Caco-2 (cell line): ENCODE data around the gene UBXN6. TPM values are rescaled to one million over a fixed set of nuclear protein-coding genes. Genes with fewer than 3 reads are reported as not detected.

Experiments used
- BruUV-seq: library from RNA; stranded (reverse); fragments of 400-500 nt; replicated peaks from 2 replicates; lab custom pipeline; 2021; lab: Mats Ljungman, UMichigan
- CTCF ChIA-PET: fragments of 300-600 bp; sonication (Branson Sonifier 250); formaldehyde crosslinking; loops from one replicate; lab custom pipeline; 2022; ENCODE audit warnings: antibody characterized with exemption; lab: Charles Lee
- POLR2A ChIA-PET: fragments of 300-600 bp; sonication (Branson Sonifier 250); formaldehyde crosslinking; loops from one replicate; lab custom pipeline; 2022; ENCODE audit warnings: antibody characterized with exemption; lab: Charles Lee
- DNase-seq, 2 experiments: peaks; one replicate each; pipeline versions ENCODE4 v3.0.0 to v3.0.0-alpha.2; 2020 to 2022
- H3K27me3 ChIP-seq: replicated peaks from 2 replicates; pipeline ENCODE4 v1.6.0; 2011; ENCODE audit warnings: low read length; ENCODE audit not compliant: control insufficient read depth, insufficient read depth
- H3K36me3 ChIP-seq: 2 replicates; pipeline ENCODE4 v1.5.1; 2011; ENCODE audit warnings: low read length; ENCODE audit not compliant: control insufficient read depth, insufficient read depth
- H3K4me1 ChIP-seq: fragments of 250-450 bp; sonication (Bioruptor Pico); 2 replicates; pipeline ENCODE4 v1.5.1; 2020; ENCODE audit warnings: mild to moderate bottlenecking
- H3K4me3 ChIP-seq: 2 replicates; pipeline ENCODE4 v1.5.1; 2011; ENCODE audit warnings: low read depth, mild to moderate bottlenecking, control low read depth, low read length
- H3K9me3 ChIP-seq: fragments of 250-450 bp; sonication (Bioruptor Pico); 2 replicates; pipeline ENCODE4 v1.5.1; 2020; ENCODE audit warnings: mild to moderate bottlenecking, moderate library complexity
- H3K27ac Mint-ChIP-seq: one replicate; pipeline ENCODE4 v1.8.0; 2022; ENCODE audit warnings: mixed read lengths; ENCODE audit not compliant: unreplicated experiment
- H3K27me3 Mint-ChIP-seq: one replicate; pipeline ENCODE4 v1.8.0; 2022; ENCODE audit warnings: mixed read lengths; ENCODE audit not compliant: insufficient read depth, unreplicated experiment
- H3K36me3 Mint-ChIP-seq: one replicate; pipeline ENCODE4 v1.8.0; 2022; ENCODE audit warnings: mild to moderate bottlenecking, mixed read lengths; ENCODE audit not compliant: insufficient read depth, unreplicated experiment
- H3K4me1 Mint-ChIP-seq: one replicate; pipeline ENCODE4 v1.8.0; 2022; ENCODE audit warnings: low read depth, mixed read lengths; ENCODE audit not compliant: unreplicated experiment
- H3K4me3 Mint-ChIP-seq: one replicate; pipeline ENCODE4 v1.8.0; 2022; ENCODE audit warnings: mild to moderate bottlenecking, moderate library complexity, mixed read lengths; ENCODE audit not compliant: unreplicated experiment
- H3K9me3 Mint-ChIP-seq: one replicate; pipeline ENCODE4 v1.8.0; 2022; ENCODE audit warnings: mixed read lengths; ENCODE audit not compliant: unreplicated experiment
- CTCF ChIP-seq, 2 experiments: fragments of 200-600 bp in 1 of 2; IDR thresholded peaks; 1 replicate in 1 of 2; 2 replicates in 1 of 2; pipeline versions ENCODE4 v1.5.1 to v1.8.0; 2011 to 2022; ENCODE audit warnings: antibody characterized with exemption in 1 of 2, control low read depth in 1 of 2, inconsistent platforms in 1 of 2, low read depth in 1 of 2, low read length in 1 of 2, mild to moderate bottlenecking in 1 of 2, moderate library complexity in 1 of 2; ENCODE audit not compliant: insufficient read depth in 1 of 2, severe bottlenecking in 1 of 2, unreplicated experiment in 1 of 2
- intact Hi-C: fragments of 100-400 bp; cut with micrococcal nuclease; formaldehyde crosslinking; loops from one replicate; pipeline ENCODE4 v1.10.0; 2022; ENCODE audit not compliant: unreplicated experiment
- total RNA-seq: library from RNA; stranded (reverse); gene quantifications from 2 replicates; pipeline ENCODE4 v1.2.3, GENCODE V29; 2022

Gene UBXN6
- total RNA-seq, 1 experiment from 2014 or later: 42.9 TPM

GRCh38 chr19:4504297-4504701, 46.7 kb upstream of the UBXN6 start:
- no peak for DNase-seq
- CTCF ChIA-PET: interaction anchor here (0.9 kb wide), 1 partner anchor 10 kb away, joined by 3 read pairs; no protein-coding TSS in a partner anchor
- H3K4me1 Mint-ChIP-seq: no peaks in the 10 kb centered on the region
- no peaks in the 10 kb centered on the region for H3K27me3 ChIP-seq
- no peaks in the 10 kb centered on the region for H3K36me3 ChIP-seq
- peaks cover 44% of the 10 kb centered on the region for H3K36me3 Mint-ChIP-seq
- H3K4me3 Mint-ChIP-seq: no peak overlapping the region
- no peaks in the 10 kb centered on the region for H3K4me1 ChIP-seq
- no peak for TF ChIP-seq CTCF (IDR thresholded peaks at IDR 0.05; ENCODE audit: insufficient read depth in 1 of 2, low read depth in 1 of 2, low read length in 1 of 2, severe bottlenecking in 1 of 2, unreplicated experiment in 1 of 2)
- POLR2A ChIA-PET: no interaction called here
- H3K9me3 Mint-ChIP-seq: no peaks in the 10 kb centered on the region
- no peak overlapping the region for H3K27ac Mint-ChIP-seq
- no peak overlapping the region for H3K4me3 ChIP-seq
- no TSS peak for BruUV-seq
- H3K27me3 Mint-ChIP-seq: no peaks in the 10 kb centered on the region
- H3K9me3 ChIP-seq: no peaks in the 10 kb centered on the region
- intact Hi-C loops: no loop called here

- Mint-ChIP-seq H3K27me3 (no peaks in the 10 kb centered on the region), H3K36me3 (peaks cover 42% of the 10 kb centered on the region), H3K9me3 (no peaks in the 10 kb centered on the region), H3K27ac (no peak overlapping the region), H3K4me3 (no peak overlapping the region), H3K4me1 (no peaks in the 10 kb centered on the region)
- TF ChIP-seq CTCF (IDR thresholded peaks at IDR 0.05; ENCODE audit: insufficient read depth in 1 of 2, low read depth in 1 of 2, low read length in 1 of 2, severe bottlenecking in 1 of 2, unreplicated experiment in 1 of 2): no peak
- POLR2A ChIA-PET: no interaction called here
- Histone ChIP-seq H3K9me3 (no peaks in the 10 kb centered on the region), H3K4me3 (no peak overlapping the region), H3K36me3 (no peaks in the 10 kb centered on the region), H3K4me1 (no peaks in the 10 kb centered on the region), H3K27me3 (no peaks in the 10 kb centered on the region)
- no peak for DNase-seq
- intact Hi-C loops: no loop called here
- CTCF ChIA-PET: no interaction called here
- BruUV-seq: no TSS peak
Observed at GRCh38 chr19:4503825-4504170, 46.2 kb upstream of the UBXN6 start.

GRCh38 chr19:4503132-4503824, 45.7 kb upstream of the UBXN6 start:
- Mint-ChIP-seq H3K9me3 (no peaks in the 10 kb centered on the region), H3K4me3 (no peak overlapping the region), H3K27me3 (no peaks in the 10 kb centered on the region), H3K4me1 (no peaks in the 10 kb centered on the region), H3K27ac (no peak overlapping the region), H3K36me3 (peaks cover 37% of the 10 kb centered on the region)
- H3K27me3 ChIP-seq: no peaks in the 10 kb centered on the region
- no peak for DNase-seq
- TF ChIP-seq CTCF (IDR thresholded peaks at IDR 0.05; ENCODE audit: insufficient read depth in 1 of 2, low read depth in 1 of 2, low read length in 1 of 2, severe bottlenecking in 1 of 2, unreplicated experiment in 1 of 2): no peak
- ChIA-PET POLR2A (no interaction called here), CTCF (no interaction called here)
- no peak overlapping the region for H3K4me3 ChIP-seq
- no peaks in the 10 kb centered on the region for H3K4me1 ChIP-seq
- H3K36me3 ChIP-seq: no peaks in the 10 kb centered on the region
- intact Hi-C loops: no loop called here
- no peaks in the 10 kb centered on the region for H3K9me3 ChIP-seq
- no TSS peak for BruUV-seq
